Loucy (cell line): ENCODE results near the gene APOBEC3H.

ENCODE experiments used
- H2AFZ ChIP-seq: fragments of 200-600 bp; sonication (generic); 2 replicates; pipeline ENCODE4 v1.6.0; 2016; ENCODE audit warnings: antibody characterized with exemption, mild to moderate bottlenecking, low read length, moderate library complexity
- H3F3A ChIP-seq: fragments of 200-600 bp; 2 replicates; pipeline ENCODE4 v1.6.0; 2016; ENCODE audit warnings: antibody characterized with exemption, low read depth, mild to moderate bottlenecking
- H3K27me3 ChIP-seq: fragments of 200-600 bp; sonication (generic); 2 replicates; pipeline ENCODE4 v1.6.1; 2014; ENCODE audit warnings: low read length, mild to moderate bottlenecking; ENCODE audit not compliant: insufficient read depth, poor library complexity, severe bottlenecking
- H3K36me3 ChIP-seq: fragments of 200-600 bp; sonication (generic); 2 replicates; pipeline ENCODE4 v1.6.1; 2016; ENCODE audit warnings: low read length; ENCODE audit not compliant: insufficient read depth
- H3K4me1 ChIP-seq: fragments of 200-600 bp; sonication (generic); 2 replicates; pipeline ENCODE4 v1.5.1; 2014; ENCODE audit warnings: low read length, mild to moderate bottlenecking; ENCODE audit not compliant: insufficient read depth, poor library complexity, severe bottlenecking
- H3K4me2 ChIP-seq: fragments of 200-600 bp; sonication (generic); 2 replicates; pipeline ENCODE4 v1.6.0; 2014; ENCODE audit warnings: antibody characterized with exemption, low read length, low read depth, mild to moderate bottlenecking; ENCODE audit not compliant: poor library complexity, severe bottlenecking
- H3K4me3 ChIP-seq: fragments of 200-600 bp; sonication (generic); 2 replicates; pipeline ENCODE4 v1.5.1; 2014; ENCODE audit warnings: low read length, mild to moderate bottlenecking, mixed read lengths; ENCODE audit not compliant: poor library complexity, severe bottlenecking
- H3K79me2 ChIP-seq: fragments of 200-600 bp; sonication (generic); 2 replicates; pipeline ENCODE4 v1.6.1; 2014; ENCODE audit warnings: low read length; ENCODE audit not compliant: insufficient read depth
- H3K9ac ChIP-seq: fragments of 200-600 bp; sonication (generic); 2 replicates; pipeline ENCODE4 v1.6.0; 2014; ENCODE audit warnings: mild to moderate bottlenecking, low read depth, low read length, moderate library complexity; ENCODE audit not compliant: poor library complexity, severe bottlenecking
- H3K9me2 ChIP-seq: fragments of 200-600 bp; sonication (generic); replicated peaks from 2 replicates; pipeline ENCODE4 v1.6.1; 2016; ENCODE audit warnings: low read depth, low read length, mixed read lengths
- H3K9me3 ChIP-seq: fragments of 200-600 bp; sonication (generic); 2 replicates; pipeline ENCODE4 v1.6.1; 2014; ENCODE audit warnings: mild to moderate bottlenecking, antibody characterized with exemption, low read length, low read depth; ENCODE audit not compliant: insufficient read depth
- H4K20me1 ChIP-seq: fragments of 200-600 bp; sonication (generic); 2 replicates; pipeline ENCODE4 v1.6.0; 2014; ENCODE audit warnings: antibody characterized with exemption, low read length, mild to moderate bottlenecking; ENCODE audit not compliant: insufficient read depth, poor library complexity, severe bottlenecking
- CTCF ChIP-seq: fragments of 200-600 bp; sonication (generic); conservative IDR thresholded peaks from 2 replicates; pipeline ENCODE4 v1.5.1; 2014; ENCODE audit warnings: mild to moderate bottlenecking, antibody characterized with exemption, low read length
- EZH2phosphoT487 ChIP-seq: fragments of 200-600 bp; IDR thresholded peaks from 2 replicates; pipeline ENCODE4 v1.6.1; 2018; ENCODE audit warnings: antibody characterized with exemption, mild to moderate bottlenecking, moderate library complexity, borderline replicate concordance

The APOBEC3H gene

GRCh38 chr22:39117585-39118191, 20.6 kb downstream of the APOBEC3H start:
- no peak overlapping the region for H3K4me3 ChIP-seq
- no peaks in the 10 kb centered on the region for H3K9me2 ChIP-seq
- no peaks in the 10 kb centered on the region for H3F3A ChIP-seq
- peak overlapping the region; percentile 25; the same call in 1 of the 2 replicates for H2AFZ ChIP-seq
- no peaks in the 10 kb centered on the region for H3K79me2 ChIP-seq
- H3K27me3 ChIP-seq = no peaks in the 10 kb centered on the region
- TF ChIP-seq EZH2phosphoT487 = no peak
- peak; percentile 82 for TF ChIP-seq CTCF
- no peaks in the 10 kb centered on the region for H3K9me3 ChIP-seq
- no peaks in the 10 kb centered on the region for H4K20me1 ChIP-seq
- H3K36me3 ChIP-seq = no peaks in the 10 kb centered on the region
- peak overlapping the region; percentile 25 for H3K4me2 ChIP-seq
- H3K9ac ChIP-seq = peak overlapping the region; percentile 31
- peaks cover 10% of the 10 kb centered on the region for H3K4me1 ChIP-seq

GRCh38 chr22:39120983-39121382, 23.9 kb downstream of the APOBEC3H start:
- Histone ChIP-seq H2AFZ (no peak overlapping the region), H3K27me3 (no peaks in the 10 kb centered on the region), H3K4me3 (no peak overlapping the region), H3K9me3 (no peaks in the 10 kb centered on the region), H3K4me1 (peaks cover 10% of the 10 kb centered on the region), H4K20me1 (no peaks in the 10 kb centered on the region), H3K9ac (no peak overlapping the region), H3K36me3 (no peaks in the 10 kb centered on the region), H3F3A (no peaks in the 10 kb centered on the region), H3K79me2 (no peaks in the 10 kb centered on the region), H3K9me2 (no peaks in the 10 kb centered on the region), H3K4me2 (no peak overlapping the region)
- TF ChIP-seq EZH2phosphoT487 (no peak), CTCF (no peak)

- Histone ChIP-seq H3K4me2 (no peak overlapping the region), H3K79me2 (no peaks in the 10 kb centered on the region), H3K9me3 (no peaks in the 10 kb centered on the region), H3K27me3 (no peaks in the 10 kb centered on the region), H4K20me1 (no peaks in the 10 kb centered on the region), H2AFZ (no peak overlapping the region), H3K9me2 (no peaks in the 10 kb centered on the region), H3K4me3 (no peak overlapping the region), H3K4me1 (peaks cover 2% of the 10 kb centered on the region), H3F3A (no peaks in the 10 kb centered on the region), H3K9ac (no peak overlapping the region), H3K36me3 (no peaks in the 10 kb centered on the region)
- TF ChIP-seq CTCF (no peak), EZH2phosphoT487 (no peak)
Observed at GRCh38 chr22:39122772-39123470, 25.9 kb downstream of the APOBEC3H start.
